Neural cell (in vitro differentiated cells): Measurements from ENCODE around the gene ZFR2.

Source experiments
- CTCF ChIP-seq: fragments of 450-650 bp; IDR thresholded peaks from 2 replicates; pipeline ENCODE4 v1.5.1; 2014; ENCODE audit warnings: antibody characterized with exemption, mild to moderate bottlenecking, moderate library complexity; ENCODE audit not compliant: poor library complexity, severe bottlenecking
- EZH2 ChIP-seq: fragments of 200-600, 300-800 bp; shearing (Covaris generic), sonication (generic); IDR thresholded peaks from 2 replicates; pipeline ENCODE4 v1.6.1; 2014; ENCODE audit warnings: antibody characterized with exemption, low read length, borderline replicate concordance, mild to moderate bottlenecking; ENCODE audit not compliant: insufficient read depth, poor library complexity, severe bottlenecking
- POLR2AphosphoS5 ChIP-seq: IDR thresholded peaks from 2 replicates; pipeline ENCODE4 v1.6.1; 2012
- REST ChIP-seq: IDR thresholded peaks from 2 replicates; pipeline ENCODE4 v1.6.1; 2012; ENCODE audit warnings: borderline replicate concordance
- TAF1 ChIP-seq: IDR thresholded peaks from 2 replicates; pipeline ENCODE4 v1.6.1; 2012; ENCODE audit warnings: low read depth

- TF ChIP-seq CTCF (no peak), REST (no peak), EZH2 (no peak), TAF1 (no peak), POLR2AphosphoS5 (no peak)
Observed at GRCh38 chr19:3838661-3839060, 30.2 kb downstream of the ZFR2 start.
